K562 (cell line): ENCODE data around the gene LPCAT2. TPM values are rescaled to one million over a fixed set of nuclear protein-coding genes. Genes with fewer than 3 reads are reported as not detected.

ENCODE experiments used
- ADNP ChIP-seq: fragments of 200-800 bp; sonication (Bioruptor generic); IDR thresholded peaks from 2 replicates; pipeline ENCODE4 v1.6.1; 2016; ENCODE audit warnings: missing genetic modification characterization, missing compliant biosample characterization
- BRCA1 ChIP-seq, 2 experiments: fragments of 450-650 bp in 1 of 2; sonication (generic) in 1 of 2; formaldehyde crosslinking in 1 of 2; IDR thresholded peaks; 2 replicates each; pipeline versions ENCODE4 v1.5.0 to v1.6.1; 2017 to 2020; ENCODE audit warnings: mild to moderate bottlenecking in 1 of 2, missing genetic modification reagents in 1 of 2
- CREBBP ChIP-seq: IDR thresholded peaks from one replicate; pipeline ENCODE4 v1.6.1; 2012; ENCODE audit warnings: low read depth, mild to moderate bottlenecking, control low read depth, inconsistent platforms, low read length
- CTCF ChIP-seq, 3 experiments: IDR thresholded peaks in 2 of 3; conservative IDR thresholded peaks in 1 of 3; 2 replicates each; pipeline ENCODE4 v1.5.1; 2011 to 2012; ENCODE audit warnings: low read length in 3 of 3, mild to moderate bottlenecking in 3 of 3, control low read depth in 2 of 3, improper control_type of control experiment in 1 of 3, inconsistent platforms in 1 of 3, low read depth in 1 of 3, mixed read lengths in 1 of 3, moderate library complexity in 1 of 3; ENCODE audit not compliant: insufficient read depth in 2 of 3
- KLF16 ChIP-seq: IDR thresholded peaks from 2 replicates; pipeline ENCODE4 v1.6.1; 2016; ENCODE audit warnings: antibody characterized with exemption
- KLF6 ChIP-seq: fragments of 250-450 bp; sonication (Bioruptor Pico); IDR thresholded peaks from 2 replicates; pipeline ENCODE4 v1.4.0; 2020; ENCODE audit warnings: mild to moderate bottlenecking, moderate library complexity, borderline replicate concordance
- OTX1 ChIP-seq: fragments of 450-650 bp; formaldehyde crosslinking; IDR thresholded peaks from 2 replicates; pipeline ENCODE4 v1.4.0; 2022; ENCODE audit warnings: mild to moderate bottlenecking
- PHB2 ChIP-seq: fragments of 450-650 bp; IDR thresholded peaks from 2 replicates; pipeline ENCODE4 v1.6.1; 2017; ENCODE audit warnings: low read depth
- RREB1 ChIP-seq: fragments of 250-450 bp; sonication (Bioruptor Pico); IDR thresholded peaks from 2 replicates; pipeline ENCODE4 v1.4.0; 2020
- SMARCC2 ChIP-seq: fragments of 450-650 bp; IDR thresholded peaks from 2 replicates; pipeline ENCODE4 v1.6.1; 2017; ENCODE audit warnings: antibody characterized with exemption, moderate library complexity, mild to moderate bottlenecking, low read depth
- TAF1 ChIP-seq: IDR thresholded peaks from 2 replicates; pipeline ENCODE4 v1.6.1; 2011; ENCODE audit warnings: mild to moderate bottlenecking, low read length, moderate library complexity; ENCODE audit not compliant: insufficient read depth, control insufficient read depth, severe bottlenecking; ENCODE audit errors: extremely low read depth
- ZNF316 ChIP-seq: fragments of 450-650 bp; IDR thresholded peaks from 2 replicates; pipeline ENCODE4 v1.6.1; 2016
- ZNF766 ChIP-seq: fragments of 200-800 bp; sonication (Bioruptor generic); conservative IDR thresholded peaks from 2 replicates; pipeline ENCODE4 v1.6.1; 2016; ENCODE audit warnings: missing genetic modification characterization, missing compliant biosample characterization
- polyA plus RNA-seq, 8 experiments: library from polyadenylated mRNA; depleted of rRNA in 4 of 8; stranded (reverse) in 5 of 8; unstranded in 3 of 8; fragments of >200 nt; fragmentation: Nextera tagmentation in 2 of 8; fragmentation: Illumina TruSeq in 1 of 8; extraction: Ambion mirVana in 2 of 8; extraction: Trizol in 1 of 8; gene quantifications; 2 replicates each; pipeline versions ENCODE4 v1.2.1 to v1.2.3, GENCODE V29; 2011 to 2014; ENCODE audit warnings: inconsistent platforms in 1 of 8, missing spikeins in 1 of 8
- total RNA-seq, 7 experiments: library from RNA; depleted of rRNA in 6 of 7; stranded (reverse); fragments of >200 nt in 6 of 7; fragmentation: Illumina TruSeq in 2 of 7; extraction: Trizol in 2 of 7; gene quantifications; 2 replicates each; pipeline versions ENCODE4 v1.2.1 to v1.2.3, GENCODE V29; 2011 to 2021; ENCODE audit warnings: low replicate concordance in 1 of 7
- TF ChIP-seq, protein P1 (sequence below): fragments of 150-350 bp; conservative IDR thresholded peaks from 2 replicates; pipeline ENCODE4 v1.6.1; 2014; ENCODE audit warnings: low read length

LPCAT2 gene
- total and polyA plus RNA-seq, 9 of the 15 experiments (the other 6 are each of a cell fraction or from before 2014, with no cell fraction given), result 2.9 to 15.0 (median 7.3) TPM

GRCh38 chr16:55615071-55615470 lies 106.2 kb downstream of the LPCAT2 start (continued):
- TF ChIP-seq RREB1 (no peak), BRCA1 (IDR thresholded peaks at IDR 0.05) (no peak), BRCA1 (CRISPR knock-in tag; IDR thresholded peaks at IDR 0.05) (no peak), TAF1 (no peak), CTCF (IDR thresholded peaks at IDR 0.05 in 2 of 3, conservative IDR thresholded peaks at IDR 0.05 in 1 of 3; ENCODE audit: insufficient read depth in 2 of 3, low read depth in 1 of 3, low read length in 3 of 3) (no peak), CREBBP (no peak), PHB2 (no peak), SMARCC2 (no peak), ZNF316 (no peak), ZNF766 (no peak), KLF6 (CRISPR knock-in tag) (no peak), ADNP (no peak), OTX1 (no peak), KLF16 (no peak)
- TF ChIP-seq, protein P1, sequence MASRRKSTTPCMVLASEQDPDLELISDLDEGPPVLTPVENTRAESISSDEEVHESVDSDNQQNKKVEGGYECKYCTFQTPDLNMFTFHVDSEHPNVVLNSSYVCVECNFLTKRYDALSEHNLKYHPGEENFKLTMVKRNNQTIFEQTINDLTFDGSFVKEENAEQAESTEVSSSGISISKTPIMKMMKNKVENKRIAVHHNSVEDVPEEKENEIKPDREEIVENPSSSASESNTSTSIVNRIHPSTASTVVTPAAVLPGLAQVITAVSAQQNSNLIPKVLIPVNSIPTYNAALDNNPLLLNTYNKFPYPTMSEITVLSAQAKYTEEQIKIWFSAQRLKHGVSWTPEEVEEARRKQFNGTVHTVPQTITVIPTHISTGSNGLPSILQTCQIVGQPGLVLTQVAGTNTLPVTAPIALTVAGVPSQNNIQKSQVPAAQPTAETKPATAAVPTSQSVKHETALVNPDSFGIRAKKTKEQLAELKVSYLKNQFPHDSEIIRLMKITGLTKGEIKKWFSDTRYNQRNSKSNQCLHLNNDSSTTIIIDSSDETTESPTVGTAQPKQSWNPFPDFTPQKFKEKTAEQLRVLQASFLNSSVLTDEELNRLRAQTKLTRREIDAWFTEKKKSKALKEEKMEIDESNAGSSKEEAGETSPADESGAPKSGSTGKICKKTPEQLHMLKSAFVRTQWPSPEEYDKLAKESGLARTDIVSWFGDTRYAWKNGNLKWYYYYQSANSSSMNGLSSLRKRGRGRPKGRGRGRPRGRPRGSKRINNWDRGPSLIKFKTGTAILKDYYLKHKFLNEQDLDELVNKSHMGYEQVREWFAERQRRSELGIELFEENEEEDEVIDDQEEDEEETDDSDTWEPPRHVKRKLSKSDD, result no peak
